ENCODE results near the gene PLCG2.
"Not testable (repeated sequence)": the region's sequence is repeated elsewhere in the genome, so short reads cannot be mapped to it uniquely, and the experiment has no call there.

The PLCG2 gene

GRCh38 chr16:81868057-81868748 is 89.1 kb downstream of the PLCG2 start:
- DNase-seq (ENCODE audit: low read depth): no peak
- TF ChIP-seq CTCF (IDR thresholded peaks at IDR 0.05; ENCODE audit: insufficient read depth, low read depth, low read length, missing control alignments): no peak
- no peak overlapping the region for H3K4me3 ChIP-seq (ENCODE audit: low read depth, low read length)

- DNase-seq (ENCODE audit: low read depth): no peak
- H3K4me3 ChIP-seq (ENCODE audit: low read depth, low read length): no peak overlapping the region
- TF ChIP-seq CTCF (IDR thresholded peaks at IDR 0.05; ENCODE audit: insufficient read depth, low read depth, low read length, missing control alignments): no peak
These were observed 90.2 kb downstream of the PLCG2 start for GRCh38 chr16:81869326-81869725.

- no peak for DNase-seq (ENCODE audit: low read depth)
- TF ChIP-seq CTCF (IDR thresholded peaks at IDR 0.05; ENCODE audit: insufficient read depth, low read depth, low read length, missing control alignments): no peak
These were observed 94.1 kb downstream of the PLCG2 start for GRCh38 chr16:81873206-81873605.

GRCh38 chr16:81873843-81874752 is 95.0 kb downstream of the PLCG2 start:
- TF ChIP-seq CTCF (IDR thresholded peaks at IDR 0.05; ENCODE audit: insufficient read depth, low read depth, low read length, missing control alignments): peak; percentile 75
- H3K4me3 ChIP-seq (ENCODE audit: low read depth, low read length): no peak overlapping the region
- peak; percentile 81 for DNase-seq (ENCODE audit: low read depth)

More at GRCh38 chr16:81873206-81873605, 94.1 kb downstream of the PLCG2 start:
- no peak overlapping the region for H3K4me3 ChIP-seq (ENCODE audit: low read depth, low read length)

- no peak for DNase-seq (ENCODE audit: low read depth)
- H3K4me3 ChIP-seq (ENCODE audit: low read depth, low read length): no peak overlapping the region
- TF ChIP-seq CTCF (IDR thresholded peaks at IDR 0.05; ENCODE audit: insufficient read depth, low read depth, low read length, missing control alignments): no peak
These were observed 96.4 kb downstream of the PLCG2 start for GRCh38 chr16:81875461-81875860.

GRCh38 chr16:81876273-81876900 is 97.3 kb downstream of the PLCG2 start:
- no peak overlapping the region for H3K4me3 ChIP-seq (ENCODE audit: low read depth, low read length)
- TF ChIP-seq CTCF (IDR thresholded peaks at IDR 0.05; ENCODE audit: insufficient read depth, low read depth, low read length, missing control alignments): no peak

GRCh38 chr16:81877490-81877889 is 98.4 kb downstream of the PLCG2 start:
- DNase-seq (ENCODE audit: low read depth); H3K4me3 ChIP-seq (ENCODE audit: low read depth, low read length): not testable (repeated sequence)

More at GRCh38 chr16:81876273-81876900, 97.3 kb downstream of the PLCG2 start:
- no peak for DNase-seq (ENCODE audit: low read depth)
